Adipose tissue (tissue), 3 donors: Measurements from ENCODE around the gene PTGFR. TPM values are rescaled to one million over a fixed set of nuclear protein-coding genes. Genes with fewer than 3 reads are reported as not detected.

ENCODE experiments used
- H3K27ac ChIP-seq: one replicate; pipeline ENCODE4 v1.5.1; 2013; ENCODE audit warnings: low read depth, low read length
- WGBS, 3 donors: extraction: QIAGEN DNeasy Blood & Tissue Kit; methylation state at CpG; one replicate each; pipeline ENCODE4 v1.1.7; 2013; 5-methylcytosine and 5-hydroxymethylcytosine counted together
- polyA plus RNA-seq, 3 donors: library from polyadenylated mRNA; stranded (reverse); fragments of 200-250 nt; gene quantifications; one replicate each; pipeline ENCODE4 v1.2.3, GENCODE V29; 2013
- donor health status: healthy with polysubstance abuse.
- donor health status: Bipolar disorder and iron deficiency.
- donor health status: healthy.

Gene PTGFR
- polyA plus RNA-seq, 3 donors: 0.58 to 6.1 (median 0.94) TPM

- no peak overlapping the region for H3K27ac ChIP-seq
- WGBS, 3 donors: 84 to 89% (median 87%) methylated on average over 3 of the region's 3 CpGs
Measured at GRCh38 chr1:78511334-78511733, 20.6 kb downstream of the PTGFR start.

GRCh38 chr1:78516716-78517115, 25.9 kb downstream of the PTGFR start:
- 47 to 54% (median 50%) methylated on average over 2 of the region's 2 CpGs for WGBS, 3 donors

GRCh38 chr1:78519446-78519845, 28.7 kb downstream of the PTGFR start:
- WGBS, 3 donors: 89 to 90% (median 90%) methylated on average over 4 of the region's 4 CpGs
- no peak overlapping the region for H3K27ac ChIP-seq

More at GRCh38 chr1:78516716-78517115, 25.9 kb downstream of the PTGFR start:
- no peak overlapping the region for H3K27ac ChIP-seq

- WGBS, 3 donors: 82 to 87% (median 83%) methylated on average over 6 of the region's 6 CpGs
- H3K27ac ChIP-seq: no peak overlapping the region
Measured at GRCh38 chr1:78520216-78520615, 29.4 kb downstream of the PTGFR start.

GRCh38 chr1:78520843-78521242, 30.1 kb downstream of the PTGFR start:
- WGBS, 3 donors: 89 to 96% (median 92%) methylated on average over 3 of the region's 3 CpGs
- H3K27ac ChIP-seq: no peak overlapping the region

- 70 to 77% (median 74%) methylated on average over 2 of the region's 2 CpGs for WGBS, 3 donors
- H3K27ac ChIP-seq: no peak overlapping the region
Measured at GRCh38 chr1:78522136-78522535, 31.4 kb downstream of the PTGFR start.

GRCh38 chr1:78526496-78526895, 35.7 kb downstream of the PTGFR start:
- no peak overlapping the region for H3K27ac ChIP-seq
- 52 to 66% (median 64%) methylated on average over 2 of the region's 2 CpGs for WGBS, 3 donors

GRCh38 chr1:78527706-78528105, 36.9 kb downstream of the PTGFR start:
- no peak overlapping the region for H3K27ac ChIP-seq
- 95 to 98% (median 97%) methylated on average over 2 of the region's 2 CpGs for WGBS, 3 donors

- 90 to 95% (median 90%) methylated on average over 4 of the region's 4 CpGs for WGBS, 3 donors
- no peak overlapping the region for H3K27ac ChIP-seq
Measured at GRCh38 chr1:78533527-78533926, 42.8 kb downstream of the PTGFR start.

- H3K27ac ChIP-seq: no peak overlapping the region
- WGBS, 3 donors: 86 to 95% (median 90%) methylated on average over 1 of the region's 1 CpG
Measured at GRCh38 chr1:78535286-78535685, 44.5 kb downstream of the PTGFR start.

- H3K27ac ChIP-seq: no peak overlapping the region
- WGBS, 3 donors: 88 to 92% (median 91%) methylated on average over 2 of the region's 2 CpGs
Measured at GRCh38 chr1:78536427-78536826, 45.7 kb downstream of the PTGFR start.

- WGBS, 3 donors: 46 to 49% (median 48%) methylated on average over 2 of the region's 2 CpGs
- H3K27ac ChIP-seq: no peak overlapping the region
Measured at GRCh38 chr1:78540048-78540447, 49.3 kb downstream of the PTGFR start.

GRCh38 chr1:78541479-78541878, 50.7 kb downstream of the PTGFR start:
- no peak overlapping the region for H3K27ac ChIP-seq

GRCh38 chr1:78543941-78544643, 53.3 kb downstream of the PTGFR start:
- H3K27ac ChIP-seq: no peak overlapping the region
- WGBS, 3 donors: 77 to 84% (median 81%) methylated on average over 3 of the region's 3 CpGs

GRCh38 chr1:78547081-78547480, 56.3 kb downstream of the PTGFR start:
- no peak overlapping the region for H3K27ac ChIP-seq
- 40 to 70% (median 52%) methylated on average over 1 of the region's 1 CpG for WGBS, 3 donors

- 56 to 77% (median 63%) methylated on average over 3 of the region's 3 CpGs for WGBS, 3 donors
- H3K27ac ChIP-seq: no peak overlapping the region
Measured at GRCh38 chr1:78549331-78549730, 58.6 kb downstream of the PTGFR start.

GRCh38 chr1:78549891-78550290, 59.1 kb downstream of the PTGFR start:
- 59 to 73% (median 73%) methylated on average over 3 of the region's 3 CpGs for WGBS, 3 donors
- no peak overlapping the region for H3K27ac ChIP-seq

- WGBS, 3 donors: 62 to 70% (median 70%) methylated on average over 5 of the region's 5 CpGs
- no peak overlapping the region for H3K27ac ChIP-seq
Measured at GRCh38 chr1:78553859-78554258, 63.1 kb downstream of the PTGFR start.

- no peak overlapping the region for H3K27ac ChIP-seq
Measured at GRCh38 chr1:78554840-78555239, 64.1 kb downstream of the PTGFR start.

GRCh38 chr1:78559680-78560079, 68.9 kb downstream of the PTGFR start:
- no peak overlapping the region for H3K27ac ChIP-seq

GRCh38 chr1:78560811-78561210, 70.0 kb downstream of the PTGFR start:
- WGBS, 3 donors: 93 to 98% (median 97%) methylated on average over 1 of the region's 1 CpG
- no peak overlapping the region for H3K27ac ChIP-seq
